Neural cell (in vitro differentiated cells): ENCODE measurements around the gene HCFC1.

Experiments
- POLR2AphosphoS5 ChIP-seq: IDR thresholded peaks from 2 replicates; pipeline ENCODE4 v1.6.1; 2012
- RAD21 ChIP-seq: fragments of 450-650 bp; conservative IDR thresholded peaks from 2 replicates; pipeline ENCODE4 v1.6.1; 2014; ENCODE audit warnings: antibody characterized with exemption, mild to moderate bottlenecking, moderate library complexity
- TF ChIP-seq, protein P1 (sequence below): fragments of 450-650 bp; IDR thresholded peaks from 2 replicates; pipeline ENCODE4 v1.5.1; 2014; ENCODE audit warnings: antibody characterized with exemption, mild to moderate bottlenecking, moderate library complexity; ENCODE audit not compliant: poor library complexity, severe bottlenecking

- TF ChIP-seq RAD21, result no peak
- TF ChIP-seq, protein P1, sequence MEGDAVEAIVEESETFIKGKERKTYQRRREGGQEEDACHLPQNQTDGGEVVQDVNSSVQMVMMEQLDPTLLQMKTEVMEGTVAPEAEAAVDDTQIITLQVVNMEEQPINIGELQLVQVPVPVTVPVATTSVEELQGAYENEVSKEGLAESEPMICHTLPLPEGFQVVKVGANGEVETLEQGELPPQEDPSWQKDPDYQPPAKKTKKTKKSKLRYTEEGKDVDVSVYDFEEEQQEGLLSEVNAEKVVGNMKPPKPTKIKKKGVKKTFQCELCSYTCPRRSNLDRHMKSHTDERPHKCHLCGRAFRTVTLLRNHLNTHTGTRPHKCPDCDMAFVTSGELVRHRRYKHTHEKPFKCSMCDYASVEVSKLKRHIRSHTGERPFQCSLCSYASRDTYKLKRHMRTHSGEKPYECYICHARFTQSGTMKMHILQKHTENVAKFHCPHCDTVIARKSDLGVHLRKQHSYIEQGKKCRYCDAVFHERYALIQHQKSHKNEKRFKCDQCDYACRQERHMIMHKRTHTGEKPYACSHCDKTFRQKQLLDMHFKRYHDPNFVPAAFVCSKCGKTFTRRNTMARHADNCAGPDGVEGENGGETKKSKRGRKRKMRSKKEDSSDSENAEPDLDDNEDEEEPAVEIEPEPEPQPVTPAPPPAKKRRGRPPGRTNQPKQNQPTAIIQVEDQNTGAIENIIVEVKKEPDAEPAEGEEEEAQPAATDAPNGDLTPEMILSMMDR, result no peak
- TF ChIP-seq POLR2AphosphoS5, result no peak
These were observed 2.3 kb downstream of the HCFC1 start for GRCh38 chrX:153969125-153969903.
